Measurements from ENCODE around the gene NUPR2.

GRCh38 chr7:56083150-56083785, 32.9 kb downstream of the NUPR2 start:
- TF ChIP-seq CTCF (IDR thresholded peaks at IDR 0.05) (no peak), ZFX (IDR thresholded peaks at IDR 0.05; ENCODE audit: borderline replicate concordance) (no peak)

Measured in 22Rv1 (cell line).